LNCAP (cell line): Measurements from ENCODE around the gene N4BP2.

Source experiments
- CTCF ChIP-seq: fragments of 450-650 bp; IDR thresholded peaks from 2 replicates; pipeline ENCODE4 v1.5.1; 2017; ENCODE audit warnings: mild to moderate bottlenecking

The N4BP2 gene

GRCh38 chr4:40192114-40193015 lies 135.7 kb downstream of the N4BP2 start:
- no peak for TF ChIP-seq CTCF

- TF ChIP-seq CTCF, result no peak
Measured at GRCh38 chr4:40193016-40193571, 136.4 kb downstream of the N4BP2 start.

GRCh38 chr4:40193578-40193977 lies 136.9 kb downstream of the N4BP2 start:
- no peak for TF ChIP-seq CTCF

GRCh38 chr4:40194602-40195161 lies 138.0 kb downstream of the N4BP2 start:
- no peak for TF ChIP-seq CTCF

GRCh38 chr4:40195182-40196177 lies 138.8 kb downstream of the N4BP2 start:
- TF ChIP-seq CTCF, result no peak

- no peak for TF ChIP-seq CTCF
Measured at GRCh38 chr4:40196272-40196671, 139.6 kb downstream of the N4BP2 start.

GRCh38 chr4:40196724-40197281 lies 140.2 kb downstream of the N4BP2 start, which contains the start of gene RHOH:
RHOH (plus strand) TSS chr4:40197031; CDS start chr4:40243387, 46,356 bp downstream.
- TF ChIP-seq CTCF, result no peak
